HS-27A (cell line): ENCODE measurements around the gene APBB1.
A peak's percentile ranks its signal among the peaks of the same experiment; 100 is the strongest.

Experiments
- DNase-seq: peaks from one replicate; pipeline ENCODE4 v3.0.0-alpha.2; 2012; ENCODE audit warnings: low read depth, missing footprints

The APBB1 gene

DNA sequence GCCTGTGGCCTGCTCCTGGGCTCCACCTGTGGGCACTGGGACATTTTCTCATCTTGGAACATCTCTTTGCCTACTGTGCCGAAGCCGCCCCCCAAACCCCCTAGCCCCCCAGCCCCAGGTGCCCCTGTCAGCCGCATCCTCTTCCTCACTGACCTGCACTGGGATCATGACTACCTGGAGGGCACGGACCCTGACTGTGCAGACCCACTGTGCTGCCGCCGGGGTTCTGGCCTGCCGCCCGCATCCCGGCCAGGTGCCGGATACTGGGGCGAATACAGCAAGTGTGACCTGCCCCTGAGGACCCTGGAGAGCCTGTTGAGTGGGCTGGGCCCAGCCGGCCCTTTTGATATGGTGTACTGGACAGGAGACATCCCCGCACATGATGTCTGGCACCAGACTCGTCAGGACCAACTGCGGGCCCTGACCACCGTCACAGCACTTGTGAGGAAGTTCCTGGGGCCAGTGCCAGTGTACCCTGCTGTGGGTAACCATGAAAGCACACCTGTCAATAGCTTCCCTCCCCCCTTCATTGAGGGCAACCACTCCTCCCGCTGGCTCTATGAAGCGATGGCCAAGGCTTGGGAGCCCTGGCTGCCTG is 27.3 kb downstream of the APBB1 start:
- no peak for DNase-seq

DNA sequence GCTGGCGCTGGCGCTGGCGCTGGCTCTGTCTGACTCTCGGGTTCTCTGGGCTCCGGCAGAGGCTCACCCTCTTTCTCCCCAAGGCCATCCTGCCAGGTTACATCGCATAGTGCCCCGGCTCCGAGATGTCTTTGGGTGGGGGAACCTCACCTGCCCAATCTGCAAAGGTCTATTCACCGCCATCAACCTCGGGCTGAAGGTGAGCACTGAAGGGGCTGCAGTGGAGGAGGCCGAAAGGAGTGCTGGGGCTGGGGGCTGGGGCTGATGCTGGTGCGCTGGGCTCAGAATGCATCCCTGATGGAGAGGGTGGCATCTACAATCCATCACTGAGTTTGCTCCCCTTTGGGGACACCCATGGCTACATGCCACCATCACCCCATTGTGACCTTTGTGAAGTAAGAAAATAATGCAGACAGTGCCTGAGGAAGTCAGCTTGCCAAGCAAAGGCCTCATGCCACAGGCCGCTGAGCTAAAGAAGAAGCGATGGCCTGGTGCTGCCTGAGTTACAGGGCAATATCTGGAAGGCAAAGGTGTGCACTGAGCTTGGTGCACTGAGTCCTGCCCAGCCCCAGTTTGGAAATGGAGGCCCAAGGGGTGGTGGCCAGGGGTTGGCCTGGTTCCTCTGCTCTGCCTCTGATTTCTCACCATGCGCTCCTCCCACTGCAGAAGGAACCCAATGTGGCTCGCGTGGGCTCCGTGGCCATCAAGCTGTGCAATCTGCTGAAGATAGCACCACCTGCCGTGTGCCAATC is 28.0 kb downstream of the APBB1 start:
- no peak for DNase-seq

DNA sequence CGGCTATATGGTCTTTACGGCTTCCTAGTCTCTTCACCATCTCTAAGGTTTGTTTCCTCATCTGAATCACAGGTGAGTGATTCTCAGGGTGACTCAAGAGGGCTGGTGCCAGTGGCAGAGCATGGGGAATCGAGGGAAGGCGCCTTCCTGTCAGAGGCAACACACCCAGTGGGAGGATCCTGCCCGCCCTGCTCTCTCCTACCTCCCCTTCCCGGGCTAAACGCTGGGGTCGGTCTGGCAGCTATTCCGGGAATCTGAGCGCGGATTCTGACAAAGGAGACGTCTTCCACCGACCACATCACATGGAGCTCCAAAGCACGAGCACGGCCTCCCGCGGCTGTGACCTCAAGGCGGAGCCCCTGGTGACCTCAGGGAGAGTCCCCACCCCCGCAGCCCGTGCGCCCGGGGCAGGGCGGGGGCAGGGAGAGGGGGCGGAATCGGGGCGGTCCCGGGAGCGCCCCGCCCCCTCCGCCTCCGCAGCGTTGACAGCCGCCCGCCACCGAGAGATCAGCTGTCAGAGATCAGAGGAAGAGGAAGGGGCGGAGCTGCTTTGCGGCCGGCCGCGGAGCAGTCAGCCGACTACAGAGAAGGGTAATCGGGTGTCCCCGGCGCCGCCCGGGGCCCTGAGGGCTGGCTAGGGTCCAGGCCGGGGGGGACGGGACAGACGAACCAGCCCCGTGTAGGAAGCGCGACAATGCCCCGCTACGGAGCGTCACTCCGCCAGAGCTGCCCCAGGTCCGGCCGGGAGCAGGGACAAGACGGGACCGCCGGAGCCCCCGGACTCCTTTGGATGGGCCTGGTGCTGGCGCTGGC is 28.8 kb downstream of the APBB1 start, which contains the start of gene SMPD1:
TSS of gene SMPD1 (plus strand) at position 570 of the 813 bp plus-strand sequence. CDS start at position 695, 125 bp downstream.
- DNase-seq: peak; percentile 63

DNA sequence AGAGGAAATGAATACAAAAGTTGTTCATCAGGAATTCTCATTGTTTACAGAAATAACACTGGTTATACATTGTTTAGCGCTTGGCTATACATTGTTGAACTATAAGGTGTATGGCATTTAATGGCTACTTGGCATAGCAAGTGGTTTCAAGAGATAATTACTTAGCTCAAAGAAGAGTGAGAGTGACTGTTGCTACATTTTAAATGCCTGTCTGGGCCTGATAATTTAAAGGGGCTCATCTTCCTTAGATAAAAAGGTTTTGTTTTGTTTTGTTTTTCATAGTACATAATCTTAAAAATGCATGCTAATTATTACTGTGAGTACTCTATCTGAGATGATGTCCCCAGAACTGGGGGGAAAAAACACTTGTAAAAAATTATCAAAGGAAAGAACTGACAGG is 30.1 kb downstream of the APBB1 start:
- DNase-seq: no peak

DNA sequence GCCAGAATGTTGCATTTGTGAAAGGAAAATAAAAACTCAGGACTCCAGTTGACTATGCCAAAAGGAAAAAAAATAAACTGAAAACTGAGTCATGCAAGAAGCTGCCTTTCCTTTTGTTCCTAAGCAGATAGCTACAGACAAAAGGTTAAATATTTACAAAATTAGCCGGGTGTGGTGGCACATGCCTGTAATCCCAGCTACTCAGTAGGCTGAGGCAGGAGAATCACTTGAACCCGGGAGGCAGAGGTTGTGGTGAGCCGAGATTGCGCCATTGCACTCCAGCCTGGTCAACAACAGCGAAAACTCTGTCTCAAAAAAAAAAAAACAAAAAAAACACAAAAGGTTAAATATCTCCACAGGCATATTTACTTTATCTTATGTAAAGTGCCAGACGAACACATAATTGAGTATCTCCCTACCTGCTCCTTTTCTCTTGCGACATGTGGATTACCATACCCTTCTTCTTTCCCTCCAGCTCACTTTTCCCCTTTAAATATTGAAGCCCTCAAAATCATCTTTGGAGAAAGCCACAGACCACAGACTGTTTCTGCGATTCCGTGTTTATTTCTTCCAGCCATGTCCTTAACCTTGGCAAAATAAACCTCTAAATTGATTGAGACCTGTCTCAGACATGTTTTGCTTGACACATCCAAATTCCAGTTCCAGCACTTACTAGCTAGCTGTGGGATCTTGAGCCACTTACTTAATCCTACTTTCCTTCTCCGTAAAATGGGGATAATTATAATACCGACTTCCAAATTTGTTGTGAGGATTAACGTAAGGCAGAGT is 30.9 kb downstream of the APBB1 start:
- DNase-seq: no peak

DNA sequence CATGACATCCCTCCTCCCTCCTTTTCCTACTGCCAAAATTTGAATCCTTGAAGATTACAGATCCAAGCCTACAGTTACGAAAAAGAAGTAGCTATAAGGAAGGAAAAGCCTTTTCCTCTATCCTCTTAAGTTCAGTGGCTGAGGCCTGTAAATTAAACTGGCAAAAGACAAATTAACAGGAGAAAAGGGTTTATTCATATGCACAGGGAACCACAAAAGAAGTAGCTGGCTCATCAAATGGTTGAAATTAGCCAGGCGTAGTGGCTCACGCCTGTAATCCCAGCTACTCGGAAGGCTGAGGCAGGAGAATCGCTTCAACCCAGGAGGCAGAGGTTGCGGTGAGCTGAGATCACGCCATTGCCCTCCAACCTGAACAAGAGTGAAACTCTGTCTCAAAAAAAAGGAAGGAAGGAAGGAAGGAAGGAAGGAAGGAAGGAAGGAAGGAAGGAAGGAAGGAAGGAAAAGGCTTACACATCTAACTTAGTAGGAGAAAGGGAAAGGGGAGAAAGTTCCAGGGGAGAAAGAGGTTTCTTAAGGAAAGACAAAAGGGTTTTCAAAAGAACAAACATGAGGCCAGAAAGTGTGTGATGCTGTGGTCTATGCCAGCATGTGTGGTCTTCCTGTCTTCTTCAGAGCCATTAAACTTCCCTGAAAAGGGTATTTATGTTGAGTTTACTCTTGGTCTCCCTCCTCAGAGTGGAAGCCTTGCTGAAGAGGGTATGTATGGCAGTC is 33.7 kb downstream of the APBB1 start:
- no peak for DNase-seq

DNA sequence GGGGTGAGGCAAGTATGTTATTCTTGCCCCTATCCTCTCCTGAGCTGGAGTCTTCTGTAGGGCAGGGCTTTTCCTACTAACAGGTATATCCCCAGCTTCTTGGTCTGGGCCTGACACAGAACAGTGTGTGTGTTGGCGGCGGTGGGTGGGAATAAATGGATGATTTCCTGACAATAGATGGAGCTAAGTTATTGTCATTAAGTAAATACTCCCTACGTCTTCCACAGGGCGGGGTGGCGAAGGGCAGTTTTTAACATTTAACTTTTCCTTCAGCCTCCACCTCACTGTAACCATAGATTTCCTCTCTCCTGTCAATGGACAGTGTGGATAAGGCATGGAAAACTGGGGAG is 40.3 kb downstream of the APBB1 start:
- no peak for DNase-seq

DNA sequence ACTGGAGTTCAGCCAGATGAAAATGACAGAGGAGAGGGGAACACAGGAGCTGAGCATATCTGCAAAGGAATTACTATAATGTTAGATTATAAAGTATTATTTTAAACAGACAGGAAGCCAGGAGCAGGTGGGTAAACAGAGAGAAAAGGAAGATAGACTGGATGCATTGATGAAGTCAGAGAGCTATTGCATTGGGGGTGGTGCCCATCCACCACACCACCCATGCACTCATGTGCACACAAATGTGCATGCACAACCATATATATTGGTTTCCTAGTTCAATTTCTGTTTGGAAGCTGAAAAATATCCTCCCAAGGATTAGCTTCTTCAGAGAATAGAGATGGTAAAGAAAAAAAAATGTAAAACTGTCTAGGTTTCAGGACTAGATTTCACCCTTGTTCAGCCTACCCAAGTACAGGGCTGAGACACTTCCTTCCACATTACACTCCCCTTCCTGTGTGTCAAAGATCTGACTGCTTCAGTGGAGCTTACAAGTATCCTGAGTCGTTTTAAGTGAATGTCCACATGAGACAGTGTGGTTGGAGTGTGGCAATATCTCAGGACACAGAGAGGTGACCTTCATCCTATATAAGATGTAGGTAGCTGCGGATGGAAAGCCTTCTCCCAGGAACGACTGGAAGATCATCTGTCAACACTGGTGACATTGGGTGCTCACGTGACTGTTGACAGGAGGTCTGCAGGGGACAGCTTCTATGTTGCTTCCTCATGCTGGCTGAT is 40.8 kb downstream of the APBB1 start:
- DNase-seq: no peak

DNA sequence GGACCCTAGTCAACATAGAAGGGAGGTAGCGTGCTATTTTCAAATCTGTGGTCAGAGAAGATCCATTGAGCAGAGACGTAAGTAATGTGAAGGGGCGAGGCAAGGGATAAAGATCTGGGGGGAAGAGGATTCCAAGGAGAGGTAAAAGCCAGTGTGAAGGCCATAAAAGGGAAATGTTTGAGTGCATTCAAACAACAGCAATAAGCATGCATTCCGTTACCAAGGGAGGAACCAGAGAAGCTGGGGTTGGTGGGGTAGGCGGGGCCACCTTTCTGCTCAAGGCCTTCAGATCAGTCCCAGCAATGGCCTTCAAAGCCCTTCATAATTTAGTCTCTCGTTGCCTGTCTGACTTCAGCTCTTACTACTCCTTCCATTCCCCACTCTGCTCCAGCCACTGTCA is 47.1 kb downstream of the APBB1 start:
- no peak for DNase-seq

DNA sequence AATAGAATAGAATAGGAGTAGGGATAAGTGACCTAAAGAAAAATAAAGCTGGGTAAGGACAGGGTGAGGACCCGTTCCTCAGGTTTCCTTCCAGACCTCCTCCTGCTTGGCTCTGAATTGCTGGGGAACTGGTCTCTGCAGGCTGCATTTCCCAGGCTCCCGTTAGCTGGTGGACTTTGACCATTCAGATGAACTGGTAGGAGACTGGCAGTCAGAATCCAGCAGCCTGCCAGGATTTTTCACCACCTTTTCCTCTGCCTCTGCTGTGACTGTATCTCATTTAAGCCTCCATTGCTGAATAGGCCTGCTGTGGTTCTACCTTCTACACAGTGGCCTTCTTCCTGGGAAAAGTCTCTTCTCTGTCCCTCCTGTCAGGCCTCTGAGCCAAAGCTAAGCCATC is 53.2 kb downstream of the APBB1 start:
- DNase-seq: no peak

DNA sequence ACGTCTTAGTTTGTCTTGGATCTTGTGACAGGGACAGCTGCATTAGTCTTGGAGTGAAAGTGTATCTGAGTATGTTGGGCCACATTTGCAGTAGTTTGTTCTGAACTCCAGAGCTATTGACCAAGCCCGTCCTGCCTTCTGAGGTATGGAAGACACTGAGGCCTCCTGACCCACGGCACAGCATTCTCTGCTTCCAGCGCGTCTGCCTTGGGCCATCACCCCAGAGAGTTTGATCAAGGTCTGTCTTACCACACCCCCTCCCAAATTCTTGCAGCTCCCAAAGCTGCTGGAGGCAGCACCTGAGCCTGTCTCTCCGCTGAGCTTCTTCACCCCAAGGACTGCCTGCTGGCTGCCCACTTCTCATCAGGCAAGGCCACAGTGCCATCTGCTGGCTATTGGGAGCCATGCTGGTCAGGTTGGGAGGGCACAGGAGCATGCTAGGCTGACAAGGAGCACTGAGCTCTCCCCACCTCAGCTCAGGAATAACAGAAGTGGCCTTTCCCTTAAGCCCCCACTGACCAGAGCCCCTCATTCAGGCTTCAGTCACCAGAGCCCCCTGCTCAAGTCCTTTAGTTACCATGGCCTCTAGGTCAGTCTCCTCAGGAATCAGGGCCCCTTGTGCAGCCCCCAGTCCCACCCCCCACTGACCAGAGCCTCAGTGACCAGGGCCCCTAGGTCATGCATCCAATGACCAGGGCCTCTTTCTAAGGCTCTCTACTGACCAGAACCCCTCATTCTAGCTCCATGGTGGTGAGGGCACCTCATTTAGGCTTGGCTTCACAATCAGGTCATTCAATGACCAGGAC is 55.8 kb downstream of the APBB1 start:
- DNase-seq: peak; percentile 42

DNA sequence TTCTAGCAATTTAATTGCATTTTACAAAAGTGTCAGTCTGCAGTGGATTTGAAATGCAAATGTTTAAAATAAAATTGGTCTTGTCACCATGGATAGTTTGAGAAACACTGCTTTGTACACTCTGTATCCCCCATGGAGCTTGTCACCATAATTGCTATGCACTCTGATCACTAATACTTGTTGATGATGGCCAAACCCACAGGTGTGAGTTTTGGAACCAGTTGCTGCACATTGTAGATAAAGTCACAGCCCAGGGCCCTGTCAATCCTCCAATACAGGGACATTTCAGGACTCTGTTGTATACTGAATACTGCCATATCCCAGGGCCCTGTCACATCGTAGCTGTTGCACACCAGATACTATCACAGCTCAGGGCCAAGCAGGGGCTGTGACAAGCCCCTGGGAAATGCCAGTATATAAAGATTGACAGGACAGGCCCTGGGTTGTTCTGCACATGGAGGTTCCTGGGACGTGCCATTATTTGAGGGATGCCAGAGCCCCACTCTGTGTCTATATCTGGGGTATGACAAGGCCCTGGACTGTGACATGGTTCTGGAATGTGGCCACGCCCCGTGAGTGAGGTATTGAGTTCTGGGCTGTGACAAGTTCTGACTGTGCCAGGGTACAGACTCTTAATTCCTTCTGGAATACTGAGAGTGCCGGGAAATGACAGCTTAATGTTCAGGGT is 56.6 kb downstream of the APBB1 start:
- no peak for DNase-seq

DNA sequence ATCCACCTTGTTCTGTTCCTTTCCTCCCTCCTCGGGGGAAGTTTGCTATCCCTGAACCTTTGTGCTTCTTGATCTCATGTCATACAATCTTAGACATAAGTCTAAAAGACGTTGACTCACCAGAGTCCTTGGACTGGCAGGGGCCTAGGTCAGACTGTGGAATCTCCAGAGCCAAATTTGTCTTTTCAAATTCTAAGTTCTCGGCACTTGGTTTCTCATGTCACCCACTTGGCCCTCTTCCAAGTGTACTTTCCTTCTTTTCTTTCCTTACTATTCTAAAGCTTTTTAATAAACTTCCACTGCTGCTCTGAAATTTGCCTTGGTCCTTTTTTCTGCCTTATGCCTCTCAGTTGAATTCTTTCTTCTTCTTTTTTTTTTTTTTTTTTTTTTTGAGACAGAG is 58.7 kb downstream of the APBB1 start:
- no peak for DNase-seq

DNA sequence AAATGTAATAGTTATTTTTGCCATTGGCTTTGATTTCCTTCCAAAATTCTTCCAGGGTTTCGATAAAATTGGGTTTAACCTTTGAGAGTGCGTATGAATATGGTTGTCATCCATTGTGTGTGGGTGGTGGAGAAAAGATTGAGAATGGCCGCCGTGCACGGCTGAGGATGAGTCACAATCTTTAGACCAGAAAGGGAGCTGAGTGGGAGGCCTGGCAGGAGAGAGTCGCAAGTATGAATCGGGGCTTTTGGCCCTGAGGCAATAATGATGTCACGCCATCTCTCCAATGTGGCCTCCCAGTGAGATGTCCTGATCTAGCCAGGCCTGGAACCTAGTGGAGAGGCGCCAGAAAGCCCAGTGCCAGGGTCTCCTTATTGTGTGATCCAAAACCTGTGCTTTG is 61.7 kb downstream of the APBB1 start:
- peak; percentile 31 for DNase-seq

DNA sequence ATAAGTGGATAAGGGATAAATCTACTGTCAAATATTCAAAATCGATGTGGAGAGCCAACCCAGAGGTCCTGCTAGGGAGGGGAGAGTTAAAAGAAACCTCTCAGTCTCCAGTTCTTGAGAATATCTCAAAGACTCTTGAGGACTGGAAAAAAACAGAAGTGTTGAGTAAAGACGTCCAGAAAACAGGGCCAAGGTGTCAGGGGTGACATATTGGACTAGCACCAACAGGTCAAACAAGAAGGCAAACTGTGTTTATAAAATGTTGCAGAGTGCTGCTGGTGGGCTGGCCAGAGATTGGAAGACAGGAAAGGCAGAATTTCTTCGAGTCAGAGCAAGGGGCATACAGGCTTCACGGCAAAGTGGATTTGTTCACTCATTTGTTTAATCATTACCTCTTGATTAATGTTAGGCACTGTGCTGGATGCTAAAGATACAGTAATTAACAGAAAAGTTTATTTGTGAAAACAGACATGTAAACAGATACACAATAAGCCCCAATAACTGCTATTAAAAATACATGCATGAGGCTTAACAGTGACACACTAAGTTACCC is 62.3 kb downstream of the APBB1 start:
- no peak for DNase-seq

DNA sequence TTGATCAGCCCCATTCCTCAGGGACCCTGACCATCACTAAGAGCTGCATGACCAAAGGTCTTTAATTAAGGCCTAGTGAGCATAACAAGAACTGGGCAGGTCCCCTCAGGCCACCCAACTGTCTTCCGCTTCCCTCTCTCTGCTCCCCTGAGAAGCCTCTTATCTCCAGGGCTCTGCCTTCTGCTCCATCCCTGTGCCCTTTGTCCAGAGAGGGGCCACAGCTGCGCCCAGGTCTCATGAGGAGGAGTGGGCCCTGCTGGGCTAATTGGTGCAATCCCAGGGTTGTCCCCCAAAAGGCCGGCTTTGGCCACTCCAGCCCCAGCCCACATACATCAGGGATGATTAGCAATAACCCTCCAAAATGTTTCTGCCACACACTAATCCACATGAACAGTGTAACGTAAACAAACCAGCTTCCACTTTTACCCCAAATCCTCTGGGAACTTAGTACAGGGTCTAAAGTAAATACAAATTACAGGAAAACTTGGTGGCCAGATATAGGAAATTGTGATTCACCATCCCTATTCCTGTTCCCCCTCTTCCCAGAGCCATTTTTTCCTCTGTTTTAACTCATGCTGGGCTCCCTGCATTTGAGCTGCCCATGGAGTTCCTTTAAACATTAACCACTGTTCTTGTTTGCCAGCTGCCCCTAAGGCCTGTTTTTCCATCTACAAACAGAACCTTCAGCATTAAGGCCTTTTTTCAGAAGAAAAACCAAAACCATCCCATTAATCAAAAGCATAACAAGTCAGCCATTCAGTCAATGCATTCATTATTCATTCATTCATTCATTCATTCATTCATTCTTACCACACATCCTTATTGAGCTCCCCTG is 64.0 kb downstream of the APBB1 start:
- no peak for DNase-seq

DNA sequence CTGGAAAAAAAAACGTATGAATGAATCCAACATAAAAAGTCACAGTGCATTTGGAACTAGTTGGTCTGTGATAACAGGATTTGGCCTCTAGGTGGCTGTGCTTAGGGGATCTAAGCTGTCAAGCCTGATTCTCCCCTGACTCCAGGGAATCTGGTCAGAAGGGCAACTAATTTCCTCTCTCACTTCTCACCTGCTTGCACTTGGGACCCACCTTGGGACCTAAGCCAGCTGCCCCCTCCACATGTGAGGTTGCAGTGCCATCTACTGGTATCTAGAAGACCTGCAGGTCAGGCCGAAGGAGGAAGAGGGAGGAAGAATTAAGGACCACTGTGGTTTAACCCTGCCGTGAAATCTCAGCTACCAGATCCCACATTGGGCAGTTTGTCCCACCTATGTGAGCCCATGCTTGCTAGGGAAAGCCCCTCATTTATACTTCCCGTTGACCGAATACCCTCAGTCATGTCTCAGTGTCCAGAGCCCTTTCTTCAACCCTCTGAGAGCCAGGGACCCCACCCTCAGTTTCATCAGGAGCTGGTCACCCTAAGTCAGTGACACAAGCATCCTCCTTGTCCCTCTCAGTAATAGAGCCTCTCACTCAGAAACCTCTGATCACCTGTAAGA is 65.4 kb downstream of the APBB1 start:
- no peak for DNase-seq
